IPS-20b (cell line): ENCODE measurements around the gene SMYD3.

Source experiments
- H3K27ac ChIP-seq: one replicate; pipeline ENCODE4 v1.5.1; 2013; ENCODE audit warnings: low read length
- H3K27me3 ChIP-seq: 2 replicates; pipeline ENCODE4 v1.6.1; 2013; ENCODE audit warnings: mild to moderate bottlenecking, low read length, inconsistent platforms; ENCODE audit not compliant: insufficient read depth
- H3K36me3 ChIP-seq: 2 replicates; pipeline ENCODE4 v1.6.1; 2013; ENCODE audit warnings: low read depth, mild to moderate bottlenecking, inconsistent platforms, low read length, moderate library complexity; ENCODE audit not compliant: insufficient read depth
- H3K4me1 ChIP-seq: 2 replicates; pipeline ENCODE4 v1.6.1; 2013; ENCODE audit warnings: mild to moderate bottlenecking, control low read depth, inconsistent platforms, low read length, moderate library complexity; ENCODE audit not compliant: insufficient read depth
- H3K4me3 ChIP-seq: 2 replicates; pipeline ENCODE4 v1.5.1; 2013; ENCODE audit warnings: mild to moderate bottlenecking, low read length, inconsistent platforms
- H3K9ac ChIP-seq: 2 replicates; pipeline ENCODE4 v1.6.1; 2013; ENCODE audit warnings: low read depth, mild to moderate bottlenecking, inconsistent platforms, low read length, moderate library complexity
- H3K9me3 ChIP-seq: 2 replicates; pipeline ENCODE4 v1.6.1; 2013; ENCODE audit warnings: mild to moderate bottlenecking, low read depth, low read length, inconsistent platforms; ENCODE audit not compliant: insufficient read depth

The SMYD3 gene

DNA sequence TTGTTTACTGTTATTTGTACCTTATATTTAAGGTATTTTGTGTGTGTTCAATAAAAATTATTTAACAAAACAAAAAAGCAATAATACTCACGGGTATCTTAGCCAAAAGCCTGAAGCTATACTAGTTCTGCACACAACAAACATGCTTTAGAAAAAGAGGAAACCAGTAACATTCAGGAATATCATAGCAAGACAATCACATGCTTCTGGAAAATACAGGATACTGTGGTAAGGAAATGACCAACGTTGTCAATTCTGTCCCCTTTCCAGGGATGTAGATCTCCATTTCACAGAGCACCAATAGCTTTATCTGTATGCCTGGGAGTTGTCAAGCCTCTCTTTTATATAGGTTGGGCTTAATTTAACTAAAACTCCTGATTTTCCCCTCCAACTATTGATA, 288.4 kb downstream of the SMYD3 start:
- Histone ChIP-seq H3K9ac (no peak overlapping the region), H3K4me1 (0 out of 2 replicates have a peak, but pooled peaks cover 5% of the 10 kb centered on the region), H3K27ac (no peak overlapping the region), H3K4me3 (no peak overlapping the region), H3K9me3 (peaks cover 7% of the 10 kb centered on the region; the same call in 1 of the 2 replicates), H3K36me3 (no peaks in the 10 kb centered on the region), H3K27me3 (no peaks in the 10 kb centered on the region)

GRCh38 chr1:246216906-246217305, 290.2 kb downstream of the SMYD3 start:
- Histone ChIP-seq H3K9ac (no peak overlapping the region), H3K9me3 (peaks cover 7% of the 10 kb centered on the region; the same call in 1 of the 2 replicates), H3K27me3 (no peaks in the 10 kb centered on the region), H3K36me3 (no peaks in the 10 kb centered on the region), H3K4me3 (no peak overlapping the region), H3K4me1 (0 out of 2 replicates have a peak, but pooled peaks cover 5% of the 10 kb centered on the region), H3K27ac (no peak overlapping the region)

DNA sequence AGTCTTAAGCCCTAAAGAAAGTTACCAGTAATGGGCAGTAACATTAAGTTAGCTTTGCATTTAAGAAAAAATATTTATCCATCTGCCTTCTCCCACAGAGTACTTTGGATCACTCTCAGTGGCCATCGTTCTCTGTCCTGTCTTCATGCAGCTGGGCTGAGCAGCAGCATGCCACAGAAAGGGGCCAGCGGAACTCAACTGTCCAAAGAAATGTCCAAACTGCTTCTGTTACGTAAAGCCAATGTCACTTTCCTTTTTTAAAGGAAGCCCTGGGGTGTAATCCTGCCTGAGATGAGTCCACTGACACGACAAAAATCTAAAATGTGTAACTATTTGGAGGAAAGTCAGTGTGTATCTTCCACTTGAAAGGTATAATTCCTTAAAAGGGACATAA, 291.6 kb downstream of the SMYD3 start:
- no peak overlapping the region for H3K9ac ChIP-seq
- no peak overlapping the region for H3K27ac ChIP-seq
- no peaks in the 10 kb centered on the region for H3K27me3 ChIP-seq
- H3K4me3 ChIP-seq = no peak overlapping the region
- peaks cover 5% of the 10 kb centered on the region; the same call in 1 of the 2 replicates for H3K4me1 ChIP-seq
- no peaks in the 10 kb centered on the region for H3K9me3 ChIP-seq
- H3K36me3 ChIP-seq = no peaks in the 10 kb centered on the region

DNA sequence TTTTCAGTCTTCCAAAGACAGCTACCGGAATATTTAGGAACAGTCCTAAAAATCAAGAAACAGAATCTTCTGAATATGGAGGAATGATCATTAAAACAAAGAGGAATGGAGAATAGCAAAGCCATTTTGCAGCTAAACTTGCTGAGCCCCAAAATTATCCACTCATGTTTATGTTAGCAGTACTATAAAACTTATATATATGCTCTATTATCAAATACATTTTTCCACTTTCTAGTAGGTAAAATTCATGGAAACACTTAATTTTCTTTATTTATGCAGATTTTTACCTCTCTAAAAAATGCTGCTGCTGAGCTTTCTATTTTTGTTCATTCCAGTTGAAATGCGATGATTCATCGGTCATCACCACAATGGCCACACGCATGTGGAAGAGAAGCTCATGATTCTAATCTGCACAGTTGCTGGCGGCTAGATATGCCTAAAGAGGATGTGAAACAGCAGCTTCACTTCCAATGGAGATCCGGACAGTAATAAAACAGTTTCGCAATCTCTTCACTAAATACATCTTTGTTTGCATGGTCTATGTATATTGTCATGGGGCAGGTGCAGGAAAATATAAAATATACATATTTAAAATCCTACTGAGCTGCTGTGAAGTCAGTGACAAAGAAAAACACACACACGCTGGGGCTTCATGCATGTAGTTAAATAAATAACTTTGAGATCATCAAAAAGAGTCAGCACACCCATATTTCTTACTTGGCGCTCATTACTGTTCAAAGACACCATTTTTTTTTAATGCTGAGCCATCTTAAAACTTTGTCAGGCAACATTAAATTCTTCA, 292.2 kb downstream of the SMYD3 start:
- Histone ChIP-seq H3K9me3 (no peaks in the 10 kb centered on the region), H3K36me3 (no peaks in the 10 kb centered on the region), H3K4me1 (peaks cover 5% of the 10 kb centered on the region; the same call in 1 of the 2 replicates), H3K27me3 (no peaks in the 10 kb centered on the region), H3K9ac (no peak overlapping the region), H3K27ac (no peak overlapping the region), H3K4me3 (no peak overlapping the region)

DNA sequence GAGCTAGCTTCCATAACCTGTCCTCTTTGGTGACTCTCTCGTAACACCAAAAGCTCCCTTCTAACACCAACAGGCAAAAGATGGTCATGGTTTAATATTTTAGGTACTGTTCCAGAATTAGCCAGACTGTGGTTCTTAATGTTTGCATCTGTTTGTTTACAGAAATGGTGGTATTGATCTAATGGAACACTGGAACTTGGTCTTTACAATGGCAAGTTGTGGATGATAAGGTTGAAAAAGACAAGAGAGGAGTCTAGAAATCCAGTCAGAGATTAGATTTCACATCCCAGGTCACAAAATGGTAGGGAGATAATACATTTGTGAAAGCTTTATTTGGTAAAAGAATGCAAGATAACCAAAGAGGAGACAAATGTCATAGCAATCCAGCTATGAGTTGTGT, 293.1 kb downstream of the SMYD3 start:
- Histone ChIP-seq H3K36me3 (no peaks in the 10 kb centered on the region), H3K9me3 (no peaks in the 10 kb centered on the region), H3K27me3 (no peaks in the 10 kb centered on the region), H3K4me3 (no peak overlapping the region), H3K27ac (no peak overlapping the region), H3K4me1 (no peaks in the 10 kb centered on the region; the same call in 1 of the 2 replicates), H3K9ac (no peak overlapping the region)

DNA sequence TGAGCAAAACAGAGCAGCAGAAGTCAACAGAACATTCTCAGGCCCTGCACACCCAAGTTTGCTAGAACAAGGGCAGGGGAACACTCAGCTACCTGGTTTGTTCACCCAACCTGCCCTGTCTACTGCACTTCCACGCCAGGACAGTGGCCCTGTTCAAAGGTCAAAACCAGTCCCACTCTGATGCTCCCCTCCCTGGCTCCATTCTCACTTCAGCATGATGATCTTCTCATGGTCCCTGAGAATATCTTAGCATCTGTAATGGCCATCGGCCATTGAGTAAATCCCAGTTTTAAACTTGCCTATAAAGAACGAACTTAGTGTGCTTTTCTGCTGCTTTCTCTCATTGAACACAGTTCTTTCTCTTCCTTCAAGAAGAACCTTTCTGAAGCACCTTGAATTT, 293.6 kb downstream of the SMYD3 start:
- H3K27ac ChIP-seq = no peak overlapping the region

GRCh38 chr1:246213036-246213435, 294.0 kb downstream of the SMYD3 start:
- no peak overlapping the region for H3K9ac ChIP-seq
- H3K27ac ChIP-seq = no peak overlapping the region
- no peaks in the 10 kb centered on the region for H3K9me3 ChIP-seq
- H3K4me3 ChIP-seq = no peak overlapping the region
- H3K36me3 ChIP-seq = no peaks in the 10 kb centered on the region
- H3K27me3 ChIP-seq = no peaks in the 10 kb centered on the region
- H3K4me1 ChIP-seq = no peaks in the 10 kb centered on the region; the same call in 1 of the 2 replicates

More for the DNA sequence above, 293.6 kb downstream of the SMYD3 start:
- H3K9ac ChIP-seq = no peak overlapping the region
- H3K36me3 ChIP-seq = no peaks in the 10 kb centered on the region
- no peaks in the 10 kb centered on the region for H3K9me3 ChIP-seq
- no peaks in the 10 kb centered on the region; the same call in 1 of the 2 replicates for H3K4me1 ChIP-seq
- H3K4me3 ChIP-seq = no peak overlapping the region
- H3K27me3 ChIP-seq = no peaks in the 10 kb centered on the region

DNA sequence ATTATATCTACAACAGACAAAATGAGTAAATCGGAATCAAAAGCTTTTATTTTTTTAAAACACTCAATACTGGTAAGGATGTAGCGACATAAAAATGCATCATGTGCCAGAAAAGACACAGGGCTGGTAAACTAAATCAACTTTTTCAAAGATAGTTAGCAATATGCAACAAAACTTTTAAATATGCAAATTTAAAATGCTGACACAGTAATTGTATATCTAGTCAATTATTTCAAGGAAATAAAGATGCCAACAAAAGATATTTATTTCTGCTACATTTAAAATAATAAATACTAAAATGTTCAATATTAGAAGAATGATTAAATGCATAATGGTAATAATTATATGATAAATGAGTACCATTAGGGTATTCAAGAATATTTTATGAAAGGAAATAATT, 295.1 kb downstream of the SMYD3 start:
- Histone ChIP-seq H3K4me3 (no peak overlapping the region), H3K27me3 (no peaks in the 10 kb centered on the region)

DNA sequence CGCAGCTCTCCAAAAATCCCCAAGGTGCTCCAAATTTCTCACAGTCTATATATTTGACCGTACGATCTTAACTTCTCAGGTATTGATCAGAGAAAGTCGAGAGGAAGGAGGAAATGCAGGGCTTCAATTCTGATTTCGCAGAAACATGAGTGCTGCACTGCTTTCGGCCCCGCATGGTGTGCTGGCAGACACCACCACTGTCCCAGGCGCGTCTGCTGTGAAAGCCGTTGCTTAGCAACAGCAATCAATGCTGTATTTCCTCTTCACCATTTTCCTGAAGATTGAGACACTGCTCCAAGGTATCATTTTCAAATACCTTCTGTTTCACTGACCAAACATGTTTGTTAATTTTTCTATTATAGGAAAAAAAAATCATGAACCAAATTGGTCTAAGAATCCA, 296.3 kb downstream of the SMYD3 start:
- Histone ChIP-seq H3K27ac (no peak overlapping the region), H3K4me3 (no peak overlapping the region), H3K9me3 (no peaks in the 10 kb centered on the region), H3K36me3 (no peaks in the 10 kb centered on the region), H3K9ac (no peak overlapping the region), H3K4me1 (no peaks in the 10 kb centered on the region; the same call in 1 of the 2 replicates), H3K27me3 (no peaks in the 10 kb centered on the region)

More for the DNA sequence above, 295.1 kb downstream of the SMYD3 start:
- Histone ChIP-seq H3K36me3 (no peaks in the 10 kb centered on the region), H3K9ac (no peak overlapping the region), H3K27ac (no peak overlapping the region), H3K4me1 (no peaks in the 10 kb centered on the region; the same call in 1 of the 2 replicates), H3K9me3 (no peaks in the 10 kb centered on the region)

- Histone ChIP-seq H3K9me3 (no peaks in the 10 kb centered on the region), H3K9ac (no peak overlapping the region), H3K27me3 (no peaks in the 10 kb centered on the region), H3K4me3 (no peak overlapping the region), H3K4me1 (no peaks in the 10 kb centered on the region; the same call in 1 of the 2 replicates), H3K27ac (no peak overlapping the region), H3K36me3 (no peaks in the 10 kb centered on the region)
These were observed 299.0 kb downstream of the SMYD3 start for GRCh38 chr1:246208105-246208504.

DNA sequence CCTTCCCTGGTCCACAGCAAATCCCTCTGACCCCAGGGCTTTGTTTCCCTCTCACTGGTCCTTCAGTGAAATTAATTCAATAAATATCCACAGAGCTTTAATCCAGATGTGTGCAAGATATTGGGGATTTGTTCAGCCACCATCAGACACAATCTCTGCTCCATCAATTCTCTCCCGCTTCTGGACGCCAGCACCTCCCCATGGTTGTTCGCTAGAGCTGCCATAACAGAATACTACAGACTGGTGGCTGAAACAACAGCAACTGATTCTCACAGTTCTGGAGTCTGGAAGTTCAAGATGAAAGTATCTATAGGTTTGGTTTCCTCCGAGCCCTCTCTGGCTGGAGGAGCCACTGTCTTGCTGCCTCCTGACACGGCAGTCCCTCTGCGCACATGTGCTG, 303.9 kb downstream of the SMYD3 start:
- no peaks in the 10 kb centered on the region for H3K4me1 ChIP-seq
- no peaks in the 10 kb centered on the region for H3K36me3 ChIP-seq
- no peak overlapping the region for H3K27ac ChIP-seq
- H3K27me3 ChIP-seq = no peaks in the 10 kb centered on the region
- no peak overlapping the region for H3K4me3 ChIP-seq
- H3K9me3 ChIP-seq = no peaks in the 10 kb centered on the region
- no peak overlapping the region for H3K9ac ChIP-seq

DNA sequence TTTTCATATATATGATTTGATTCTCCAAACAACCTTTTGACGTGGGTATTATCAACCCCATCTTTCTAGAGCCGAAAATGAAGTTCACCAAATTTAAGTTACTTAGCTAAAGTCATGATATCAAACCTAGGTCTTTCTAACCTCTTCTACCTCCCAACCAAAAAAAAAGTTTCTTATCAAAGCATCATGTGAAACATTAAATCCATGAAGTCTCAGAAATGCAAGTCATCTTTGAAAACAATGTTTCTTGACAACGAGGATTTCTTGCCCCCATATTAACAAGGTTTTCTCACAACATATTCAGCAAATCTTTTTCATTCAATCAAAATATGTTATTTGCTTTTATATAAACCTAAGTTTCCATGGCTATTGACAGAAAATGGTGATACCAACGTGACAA, 306.3 kb downstream of the SMYD3 start:
- H3K9me3 ChIP-seq = no peaks in the 10 kb centered on the region
- no peak overlapping the region for H3K4me3 ChIP-seq
- no peak overlapping the region for H3K27ac ChIP-seq
- H3K4me1 ChIP-seq = no peaks in the 10 kb centered on the region
- H3K36me3 ChIP-seq = no peaks in the 10 kb centered on the region
- no peaks in the 10 kb centered on the region for H3K27me3 ChIP-seq
- H3K9ac ChIP-seq = no peak overlapping the region
